Thyroid gland (tissue), 4 donors: ENCODE measurements around the gene QSOX2. TPM values are rescaled to one million over a fixed set of nuclear protein-coding genes. Genes with fewer than 3 reads are reported as not detected.

ENCODE experiments used
- DNase-seq, 2 donors: peaks; one replicate each; pipeline ENCODE4 v3.0.0-alpha.2; 2019
- H3K27ac ChIP-seq, 3 donors: fragments of 200-600 bp; sonication (generic); 1 replicate in 2 of 3; 2 replicates in 1 of 3; pipeline ENCODE4 v1.5.1; 2016 to 2019; ENCODE audit warnings: mild to moderate bottlenecking in 1 of 3, moderate library complexity in 1 of 3
- H3K27me3 ChIP-seq: fragments of 200-600 bp; sonication (generic); one replicate; pipeline ENCODE4 v1.5.1; 2019
- H3K36me3 ChIP-seq, 2 donors: fragments of 200-600 bp; sonication (generic); one replicate each; pipeline ENCODE4 v1.5.1; 2016 to 2019
- H3K4me1 ChIP-seq, 2 donors: fragments of 200-600 bp; sonication (generic); one replicate each; pipeline ENCODE4 v1.5.1; 2017 to 2019
- H3K4me3 ChIP-seq, 3 donors: fragments of 200-600 bp; sonication (generic); replicated peaks in 1 of 3; 1 replicate in 2 of 3; 2 replicates in 1 of 3; pipeline ENCODE4 v1.5.1; 2016; ENCODE audit warnings: mild to moderate bottlenecking in 1 of 3
- H3K9me3 ChIP-seq: fragments of 200-600 bp; sonication (generic); one replicate; pipeline ENCODE4 v1.5.1; 2017
- CTCF ChIP-seq, 6 experiments: fragments of 200-600 bp in 3 of 6; fragments of 450-650 bp in 3 of 6; sonication (generic) in 3 of 6; IDR thresholded peaks; one replicate each; pipeline ENCODE4 v1.5.1; 2016 to 2019; ENCODE audit warnings: antibody characterized with exemption in 6 of 6, mild to moderate bottlenecking in 2 of 6, inconsistent platforms in 1 of 6, moderate library complexity in 1 of 6
- POLR2A ChIP-seq, 2 donors: fragments of 450-650 bp; IDR thresholded peaks; one replicate each; pipeline ENCODE4 v1.6.1; 2017; ENCODE audit warnings: antibody characterized with exemption in 2 of 2, mild to moderate bottlenecking in 2 of 2, moderate library complexity in 1 of 2
- WGBS, 2 donors: methylation state at CpG; one replicate each; pipeline ENCODE4 v1.1.5; 2017; 5-methylcytosine and 5-hydroxymethylcytosine counted together
- intact Hi-C: fragments of 100-400 bp; cut with DNase I; formaldehyde crosslinking; loops from one replicate; pipeline ENCODE4 v1.15.1; 2023
- total RNA-seq, 4 donors: library from RNA; depleted of rRNA; stranded (reverse); fragments of >200 nt; gene quantifications; one replicate each; pipeline ENCODE4 v1.2.3, GENCODE V29; 2016

The QSOX2 gene
- total RNA-seq, 4 donors from 2014 or later, result 8.9 to 19.1 (median 11.2) TPM

- intact Hi-C loops, result no loop called here
- 85 to 87% methylated on average over 14 of the region's 14 CpGs for WGBS, 2 donors
- no peak overlapping the region for H3K4me3 ChIP-seq
- H3K9me3 ChIP-seq, result no peaks in the 10 kb centered on the region
- no peaks in the 10 kb centered on the region for H3K4me1 ChIP-seq
- DNase-seq, result no peak
- no peak for TF ChIP-seq POLR2A (IDR thresholded peaks at IDR 0.05)
- no peak for TF ChIP-seq CTCF (IDR thresholded peaks at IDR 0.05)
- H3K36me3 ChIP-seq, result no peaks in the 10 kb centered on the region
- H3K27ac ChIP-seq, result no peak overlapping the region
- H3K27me3 ChIP-seq, result no peaks in the 10 kb centered on the region
These were observed 63.2 kb downstream of the QSOX2 start for GRCh38 chr9:136182420-136182787.

- intact Hi-C loops, result no loop called here
- Histone ChIP-seq H3K9me3 (no peaks in the 10 kb centered on the region), H3K4me1 (no peaks in the 10 kb centered on the region), H3K27ac (no peak overlapping the region), H3K27me3 (no peaks in the 10 kb centered on the region), H3K4me3 (no peak overlapping the region), H3K36me3 (no peaks in the 10 kb centered on the region)
- DNase-seq, result no peak
- 57 to 67% methylated on average over 6 to 8 of the region's 8 CpGs for WGBS, 2 donors
- no peak for TF ChIP-seq POLR2A (IDR thresholded peaks at IDR 0.05)
- TF ChIP-seq CTCF (IDR thresholded peaks at IDR 0.05), result no peak
These were observed 63.7 kb downstream of the QSOX2 start for GRCh38 chr9:136181784-136182419.

- no peak for TF ChIP-seq POLR2A (IDR thresholded peaks at IDR 0.05)
- no peak for TF ChIP-seq CTCF (IDR thresholded peaks at IDR 0.05)
- H3K27me3 ChIP-seq, result no peaks in the 10 kb centered on the region
- H3K27ac ChIP-seq, result no peak overlapping the region
- no peak for DNase-seq
- H3K4me3 ChIP-seq, result no peak overlapping the region
- no peaks in the 10 kb centered on the region for H3K4me1 ChIP-seq
- no peaks in the 10 kb centered on the region for H3K9me3 ChIP-seq
- H3K36me3 ChIP-seq, result no peaks in the 10 kb centered on the region
- WGBS, 2 donors, result 78 to 82% methylated on average over 10 to 11 of the region's 11 CpGs
- intact Hi-C loops, result no loop called here
These were observed 65.0 kb downstream of the QSOX2 start for GRCh38 chr9:136180586-136180985.

- DNase-seq, result no peak
- no peaks in the 10 kb centered on the region for H3K36me3 ChIP-seq
- no peaks in the 10 kb centered on the region for H3K9me3 ChIP-seq
- TF ChIP-seq POLR2A (IDR thresholded peaks at IDR 0.05), result no peak
- TF ChIP-seq CTCF (IDR thresholded peaks at IDR 0.05), result no peak
- no peak overlapping the region for H3K27ac ChIP-seq
- H3K4me1 ChIP-seq, result no peaks in the 10 kb centered on the region
- intact Hi-C loops, result loop anchor here (10.0 kb wide), 1 partner anchor 105 kb away; no protein-coding TSS in a partner anchor
- H3K27me3 ChIP-seq, result no peaks in the 10 kb centered on the region
- whole genome bisulfite sequencing, 2 donors, result 92 to 95% methylated on average over 12 to 13 of the region's 13 CpGs
- no peak overlapping the region for H3K4me3 ChIP-seq
These were observed 65.9 kb downstream of the QSOX2 start for GRCh38 chr9:136179761-136180160.

- Histone ChIP-seq H3K4me3 (no peak overlapping the region), H3K36me3 (no peaks in the 10 kb centered on the region), H3K9me3 (no peaks in the 10 kb centered on the region), H3K27me3 (no peaks in the 10 kb centered on the region), H3K27ac (no peak overlapping the region), H3K4me1 (no peaks in the 10 kb centered on the region)
- no peak for DNase-seq
- no peak for TF ChIP-seq POLR2A (IDR thresholded peaks at IDR 0.05)
- TF ChIP-seq CTCF (IDR thresholded peaks at IDR 0.05), result no peak
- intact Hi-C loops, result loop anchor here (10.0 kb wide), 1 partner anchor 106 kb away; no protein-coding TSS in a partner anchor
- whole genome bisulfite sequencing, 2 donors, result 56 to 66% methylated on average over 9 to 12 of the region's 12 CpGs
These were observed 66.5 kb downstream of the QSOX2 start for GRCh38 chr9:136179101-136179616.
